CD8-positive, alpha-beta memory T cell (primary cell): Measurements from ENCODE around the gene TMEM170B. TPM values are rescaled to one million over a fixed set of nuclear protein-coding genes. Genes with fewer than 3 reads are reported as not detected.

Experiments
- CTCF ChIA-PET: fragments of 350-600 bp; sonication (Branson Sonifier 250); formaldehyde crosslinking; loops from one replicate; lab custom pipeline; 2021; ENCODE audit warnings: antibody characterized with exemption; lab: Charles Lee
- POLR2A ChIA-PET: fragments of 350-600 bp; sonication (Branson Sonifier 250); formaldehyde crosslinking; loops from one replicate; lab custom pipeline; 2021; ENCODE audit warnings: antibody characterized with exemption; lab: Charles Lee
- DNase-seq, 5 donors: peaks; one replicate each; pipeline versions ENCODE4 v3.0.0 to v3.0.0-alpha.2; 2020 to 2022; ENCODE audit warnings: mixed read lengths in 1 of 5
- H3K27ac ChIP-seq: one replicate; pipeline ENCODE4 v1.7.0; 2013; ENCODE audit warnings: low read depth, mild to moderate bottlenecking, low read length, moderate library complexity
- H3K27me3 ChIP-seq: 2 replicates; pipeline ENCODE4 v1.7.0; 2013; ENCODE audit warnings: low read length, mild to moderate bottlenecking; ENCODE audit not compliant: insufficient read depth, poor library complexity, severe bottlenecking
- H3K36me3 ChIP-seq: 2 replicates; pipeline ENCODE4 v1.7.0; 2013; ENCODE audit warnings: mild to moderate bottlenecking, low read length, moderate library complexity; ENCODE audit not compliant: insufficient read depth
- H3K4me1 ChIP-seq: 2 replicates; pipeline ENCODE4 v1.7.0; 2013; ENCODE audit warnings: mild to moderate bottlenecking, low read length, moderate library complexity; ENCODE audit not compliant: insufficient read depth
- H3K4me3 ChIP-seq: 2 replicates; pipeline ENCODE4 v1.7.0; 2013; ENCODE audit warnings: mild to moderate bottlenecking, low read length
- H3K9me3 ChIP-seq: 2 replicates; pipeline ENCODE4 v1.7.0; 2013; ENCODE audit warnings: mild to moderate bottlenecking, low read length
- H3K27ac Mint-ChIP-seq, 8 donors: one replicate each; pipeline ENCODE4 v1.8.0; 2020 to 2021; ENCODE audit warnings: mixed read lengths in 8 of 8, mild to moderate bottlenecking in 6 of 8, inconsistent platforms in 3 of 8, moderate library complexity in 3 of 8
- H3K27me3 Mint-ChIP-seq, 2 donors: one replicate each; pipeline ENCODE4 v1.8.0; 2020 to 2021; ENCODE audit warnings: mixed read lengths in 2 of 2, mild to moderate bottlenecking in 1 of 2, moderate library complexity in 1 of 2
- H3K36me3 Mint-ChIP-seq, 3 donors: one replicate each; pipeline ENCODE4 v1.8.0; 2020 to 2021; ENCODE audit warnings: mixed read lengths in 3 of 3, inconsistent platforms in 1 of 3, mild to moderate bottlenecking in 1 of 3
- H3K4me1 Mint-ChIP-seq, 3 donors: one replicate each; pipeline ENCODE4 v1.8.0; 2020 to 2021; ENCODE audit warnings: mixed read lengths in 3 of 3, inconsistent platforms in 1 of 3, mild to moderate bottlenecking in 1 of 3
- H3K4me3 Mint-ChIP-seq, 7 donors: one replicate each; pipeline ENCODE4 v1.8.0; 2020 to 2021; ENCODE audit warnings: mixed read lengths in 7 of 7, mild to moderate bottlenecking in 6 of 7, moderate library complexity in 4 of 7, inconsistent platforms in 2 of 7
- H3K9me3 Mint-ChIP-seq, 5 donors: one replicate each; pipeline ENCODE4 v1.8.0; 2020 to 2022; ENCODE audit warnings: mixed read lengths in 5 of 5, mild to moderate bottlenecking in 3 of 5, moderate library complexity in 2 of 5, inconsistent platforms in 1 of 5
- polyA plus RNA-seq: library from polyadenylated mRNA; unstranded; fragments of 300-500 nt; fragmentation: Illumina TruSeq; gene quantifications from one replicate; pipeline ENCODE4 v1.2.3, GENCODE V29; 2021
- total RNA-seq, 2 experiments: library from RNA; stranded (reverse); gene quantifications; one replicate each; pipeline ENCODE4 v1.2.3, GENCODE V29; 2021

The TMEM170B gene
- total and polyA plus RNA-seq, 3 experiments from 2014 or later, result 0.30 to 2.7 (median 2.6) TPM

GRCh38 chr6:11571073-11571472 lies 33.5 kb downstream of the TMEM170B start:
- POLR2A ChIA-PET, result no interaction called here
- no peaks in the 10 kb centered on the region for H3K27me3 ChIP-seq

GRCh38 chr6:11575408-11576033 lies 38.0 kb downstream of the TMEM170B start:
- POLR2A ChIA-PET, result no interaction called here
- peaks cover 0 to 2% (median 0%) of the 10 kb centered on the region in 3 donors for H3K36me3 Mint-ChIP-seq

More at GRCh38 chr6:11571073-11571472, 33.5 kb downstream of the TMEM170B start:
- no peaks in the 10 kb centered on the region for H3K4me1 Mint-ChIP-seq
- H3K36me3 Mint-ChIP-seq, result peaks cover 6 to 12% (median 6%) of the 10 kb centered on the region in 3 donors
- no peaks in the 10 kb centered on the region for H3K36me3 ChIP-seq
- no peaks in the 10 kb centered on the region for H3K27me3 Mint-ChIP-seq
- no peak for DNase-seq
- no peak overlapping the region for H3K27ac ChIP-seq
- no peak overlapping the region for H3K4me3 ChIP-seq
- no peak overlapping the region for H3K4me3 Mint-ChIP-seq
- H3K27ac Mint-ChIP-seq, result peak overlapping the region in 2 of 8 donors; percentile 5 to 34
- CTCF ChIA-PET, result no interaction called here
- H3K9me3 ChIP-seq, result no peaks in the 10 kb centered on the region
- H3K4me1 ChIP-seq, result no peaks in the 10 kb centered on the region
- H3K9me3 Mint-ChIP-seq, result no peaks in the 10 kb centered on the region

GRCh38 chr6:11580686-11581405 lies 43.3 kb downstream of the TMEM170B start:
- Histone ChIP-seq H3K27me3 (no peaks in the 10 kb centered on the region), H3K4me3 (no peak overlapping the region), H3K36me3 (no peaks in the 10 kb centered on the region), H3K4me1 (no peaks in the 10 kb centered on the region), H3K9me3 (no peaks in the 10 kb centered on the region), H3K27ac (no peak overlapping the region)
- ChIA-PET CTCF (interaction anchor here (0.8 kb wide), 1 partner anchor 85 kb away, joined by 3 read pairs; no protein-coding TSS in a partner anchor), POLR2A (no interaction called here)
- no peak overlapping the region for H3K27ac Mint-ChIP-seq
- no peaks in the 10 kb centered on the region for H3K4me1 Mint-ChIP-seq
- peaks cover 0 to 2% (median 0%) of the 10 kb centered on the region in 3 donors for H3K36me3 Mint-ChIP-seq
- H3K4me3 Mint-ChIP-seq, result no peak overlapping the region
- no peaks in the 10 kb centered on the region for H3K27me3 Mint-ChIP-seq
- H3K9me3 Mint-ChIP-seq, result no peaks in the 10 kb centered on the region
- DNase-seq, result no peak

More at GRCh38 chr6:11575408-11576033, 38.0 kb downstream of the TMEM170B start:
- Mint-ChIP-seq H3K27ac (no peak overlapping the region), H3K4me3 (no peak overlapping the region), H3K4me1 (no peaks in the 10 kb centered on the region), H3K27me3 (no peaks in the 10 kb centered on the region), H3K9me3 (no peaks in the 10 kb centered on the region)
- CTCF ChIA-PET, result interaction anchor here (0.6 to 1.6 kb wide), 10 partner anchors 9 to 431 kb away, joined by 3 to 9 read pairs (median 4); no protein-coding TSS in a partner anchor
- H3K4me3 ChIP-seq, result no peak overlapping the region
- no peaks in the 10 kb centered on the region for H3K4me1 ChIP-seq
- no peaks in the 10 kb centered on the region for H3K36me3 ChIP-seq
- H3K27me3 ChIP-seq, result no peaks in the 10 kb centered on the region
- peak in 4 of 5 donors; percentile 20 to 53 (median 29) for DNase-seq
- no peak overlapping the region for H3K27ac ChIP-seq
- no peaks in the 10 kb centered on the region for H3K9me3 ChIP-seq

GRCh38 chr6:11584244-11584643 lies 46.7 kb downstream of the TMEM170B start:
- Mint-ChIP-seq H3K27ac (no peak overlapping the region), H3K4me3 (no peak overlapping the region), H3K36me3 (peaks cover 0 to 2% (median 0%) of the 10 kb centered on the region in 3 donors), H3K27me3 (peaks cover 0 to 20% of the 10 kb centered on the region in 2 donors), H3K9me3 (no peaks in the 10 kb centered on the region), H3K4me1 (no peaks in the 10 kb centered on the region)
- Histone ChIP-seq H3K9me3 (no peaks in the 10 kb centered on the region), H3K4me3 (no peak overlapping the region), H3K36me3 (no peaks in the 10 kb centered on the region), H3K4me1 (no peaks in the 10 kb centered on the region), H3K27ac (no peak overlapping the region), H3K27me3 (no peaks in the 10 kb centered on the region)
- CTCF ChIA-PET, result interaction anchor here (2.4 kb wide), 1 partner anchor 9 kb away, joined by 8 read pairs; no protein-coding TSS in a partner anchor
- no peak for DNase-seq
- POLR2A ChIA-PET, result no interaction called here

- POLR2A ChIA-PET, result no interaction called here
- no peak for DNase-seq
- Mint-ChIP-seq H3K36me3 (peaks cover 0 to 2% (median 0%) of the 10 kb centered on the region in 3 donors), H3K9me3 (no peaks in the 10 kb centered on the region), H3K4me1 (no peaks in the 10 kb centered on the region), H3K27ac (no peak overlapping the region), H3K27me3 (peaks cover under 1 to 26% of the 10 kb centered on the region in 2 donors), H3K4me3 (no peak overlapping the region)
- Histone ChIP-seq H3K36me3 (no peaks in the 10 kb centered on the region), H3K4me3 (no peak overlapping the region), H3K4me1 (no peaks in the 10 kb centered on the region), H3K27ac (no peak overlapping the region), H3K27me3 (no peaks in the 10 kb centered on the region), H3K9me3 (no peaks in the 10 kb centered on the region)
- CTCF ChIA-PET, result interaction anchor here (2.4 kb wide), 1 partner anchor 10 kb away, joined by 8 read pairs; no protein-coding TSS in a partner anchor
Observed at GRCh38 chr6:11585426-11586016, 48.0 kb downstream of the TMEM170B start.

GRCh38 chr6:11586117-11586516 lies 48.6 kb downstream of the TMEM170B start:
- Histone ChIP-seq H3K4me1 (no peaks in the 10 kb centered on the region), H3K27ac (no peak overlapping the region), H3K9me3 (no peaks in the 10 kb centered on the region), H3K4me3 (no peak overlapping the region), H3K36me3 (no peaks in the 10 kb centered on the region), H3K27me3 (no peaks in the 10 kb centered on the region)
- Mint-ChIP-seq H3K27me3 (peaks cover 2 to 26% of the 10 kb centered on the region in 2 donors), H3K4me1 (no peaks in the 10 kb centered on the region), H3K27ac (no peak overlapping the region), H3K9me3 (no peaks in the 10 kb centered on the region), H3K36me3 (peaks cover 0 to under 1% (median 0%) of the 10 kb centered on the region in 3 donors), H3K4me3 (no peak overlapping the region)
- ChIA-PET CTCF (no interaction called here), POLR2A (no interaction called here)
- DNase-seq, result no peak

- Mint-ChIP-seq H3K4me1 (no peaks in the 10 kb centered on the region), H3K9me3 (no peaks in the 10 kb centered on the region)
- CTCF ChIA-PET, result no interaction called here
Observed at GRCh38 chr6:11586536-11586935, 49.0 kb downstream of the TMEM170B start.

GRCh38 chr6:11589261-11589660 lies 51.7 kb downstream of the TMEM170B start:
- no peaks in the 10 kb centered on the region for H3K27me3 ChIP-seq
- ChIA-PET POLR2A (no interaction called here), CTCF (interaction anchor here (1.3 kb wide), 1 partner anchor 13 kb away, joined by 3 read pairs; no protein-coding TSS in a partner anchor)
- Mint-ChIP-seq H3K27ac (no peak overlapping the region), H3K4me3 (no peak overlapping the region), H3K27me3 (peaks cover 4 to 46% of the 10 kb centered on the region in 2 donors), H3K9me3 (no peaks in the 10 kb centered on the region), H3K4me1 (no peaks in the 10 kb centered on the region), H3K36me3 (no peaks in the 10 kb centered on the region)
- H3K36me3 ChIP-seq, result no peaks in the 10 kb centered on the region
- no peaks in the 10 kb centered on the region for H3K4me1 ChIP-seq
- H3K27ac ChIP-seq, result no peak overlapping the region
- no peak overlapping the region for H3K4me3 ChIP-seq
- H3K9me3 ChIP-seq, result no peaks in the 10 kb centered on the region
- no peak for DNase-seq

More at GRCh38 chr6:11586536-11586935, 49.0 kb downstream of the TMEM170B start:
- Histone ChIP-seq H3K4me3 (no peak overlapping the region), H3K36me3 (no peaks in the 10 kb centered on the region), H3K27me3 (no peaks in the 10 kb centered on the region), H3K27ac (no peak overlapping the region), H3K9me3 (no peaks in the 10 kb centered on the region), H3K4me1 (no peaks in the 10 kb centered on the region)
- Mint-ChIP-seq H3K27ac (no peak overlapping the region), H3K27me3 (peaks cover 2 to 26% of the 10 kb centered on the region in 2 donors), H3K4me3 (no peak overlapping the region), H3K36me3 (no peaks in the 10 kb centered on the region)
- no peak for DNase-seq
- POLR2A ChIA-PET, result no interaction called here
